ENCODE results near the gene UQCR10. TPM values are rescaled to one million over a fixed set of nuclear protein-coding genes. Genes with fewer than 3 reads are reported as not detected.

UQCR10 gene
- total RNA-seq, 4 donors from 2014 or later: 54.3 to 78.6 (median 64.9) TPM

- no peak overlapping the region for H3K4me3 ChIP-seq
- H3K36me3 ChIP-seq: peaks cover 0 to 34% of the 10 kb centered on the region in 2 donors
- 38% methylated on average over 1 of the region's 2 CpGs; no CpG with 5 or more reads in 1 of the 2 donors for WGBS, 2 donors (ENCODE audit: low coverage in 1 of 2)
- H3K4me1 ChIP-seq: peaks cover under 1 to 15% (median 6%) of the 10 kb centered on the region in 3 donors
- ATAC-seq: no peak
- H3K9me3 ChIP-seq: no peaks in the 10 kb centered on the region
- H3K27me3 ChIP-seq: no peaks in the 10 kb centered on the region
- peak overlapping the region in 1 of 4 donors; percentile 3 for H3K27ac ChIP-seq
- no peak for TF ChIP-seq POLR2AphosphoS5 (IDR thresholded peaks at IDR 0.05)
- no peak for TF ChIP-seq CTCF (IDR thresholded peaks at IDR 0.05)
- TF ChIP-seq EP300 (IDR thresholded peaks at IDR 0.05): no peak
- no peak for TF ChIP-seq POLR2A (IDR thresholded peaks at IDR 0.05)
Observed at GRCh38 chr22:29773233-29773632, 6.1 kb downstream of the UQCR10 start.

DNA sequence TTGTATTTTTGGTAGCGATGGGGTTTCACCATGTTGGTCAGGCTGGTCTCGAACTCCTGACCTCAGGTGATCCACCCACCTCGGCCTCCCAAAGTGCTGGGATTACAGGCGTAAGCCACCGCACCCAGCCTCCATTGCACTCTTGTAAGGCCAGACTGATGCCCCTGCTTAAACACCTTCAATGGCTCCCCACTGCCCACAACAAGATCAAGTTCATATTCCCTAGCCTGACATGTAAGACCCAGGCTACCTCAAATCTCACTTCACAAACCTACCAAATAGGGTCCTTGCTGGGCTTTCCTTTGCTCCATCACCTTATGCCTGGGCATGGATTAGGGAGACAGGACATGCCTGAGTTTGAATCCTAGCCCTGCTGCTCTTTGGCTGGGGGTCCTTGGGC is 13.1 kb downstream of the UQCR10 start:
- peak overlapping the region in 1 of 4 donors; percentile 70 for H3K27ac ChIP-seq

DNA sequence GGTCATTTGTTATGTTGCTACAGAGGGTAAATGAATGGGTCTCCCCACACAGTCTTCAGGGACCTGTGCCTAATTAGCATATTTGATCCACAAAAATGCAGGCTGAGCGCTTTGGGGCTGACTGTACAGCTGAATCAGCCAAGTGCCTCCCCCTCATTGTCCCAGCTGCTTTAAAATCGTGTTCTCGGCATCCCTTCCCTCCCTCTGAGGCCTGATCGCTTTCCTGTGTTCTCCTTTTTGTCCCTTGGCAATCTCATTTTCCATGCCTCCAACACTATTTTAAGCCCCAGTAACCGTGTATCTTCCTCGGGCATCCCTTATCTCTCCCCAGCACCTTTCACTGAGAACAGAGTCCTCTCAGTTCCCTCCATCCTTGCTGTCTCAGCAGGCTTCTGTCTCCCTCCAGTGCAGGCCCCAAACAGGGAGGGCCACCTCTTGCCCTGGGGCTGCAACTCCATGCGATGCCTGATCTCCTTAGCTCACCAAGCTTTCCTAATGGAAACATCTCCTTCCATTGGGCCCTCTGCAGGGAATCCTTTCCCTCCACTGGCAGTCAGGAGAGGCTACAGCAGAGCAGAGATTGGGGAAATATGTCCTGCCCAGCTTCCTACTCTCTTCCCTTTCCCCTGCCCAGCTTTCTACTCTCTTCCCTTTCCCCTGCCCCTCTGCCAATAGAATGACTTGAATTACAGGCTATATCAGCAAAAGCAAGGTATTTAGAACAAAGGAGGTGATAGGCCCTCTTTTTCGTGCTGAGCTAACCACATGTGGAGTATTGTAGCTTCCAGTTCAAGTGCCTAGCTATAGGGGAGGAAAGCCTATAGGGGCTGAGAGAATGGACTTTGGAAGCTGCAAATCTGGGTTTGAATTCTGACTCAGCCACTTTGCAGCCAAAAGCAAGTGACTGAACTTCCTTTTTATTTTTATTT is 13.8 kb downstream of the UQCR10 start:
- ATAC-seq: no peak
- 31 to 51% methylated on average over 8 of the region's 8 CpGs for WGBS, 2 donors (ENCODE audit: low coverage in 1 of 2)
- Histone ChIP-seq H3K27me3 (no peaks in the 10 kb centered on the region), H3K27ac (peak overlapping the region in 3 of 4 donors; percentile 24 to 70 (median 32)), H3K4me1 (peaks cover 0 to 42% (median 21%) of the 10 kb centered on the region in 3 donors), H3K4me3 (no peak overlapping the region), H3K9me3 (no peaks in the 10 kb centered on the region), H3K36me3 (no peaks in the 10 kb centered on the region)
- TF ChIP-seq CTCF (IDR thresholded peaks at IDR 0.05) (no peak), POLR2AphosphoS5 (IDR thresholded peaks at IDR 0.05) (no peak), EP300 (IDR thresholded peaks at IDR 0.05) (no peak), POLR2A (IDR thresholded peaks at IDR 0.05) (no peak)

More for the DNA sequence above, 13.1 kb downstream of the UQCR10 start:
- peaks cover 0 to 38% (median 21%) of the 10 kb centered on the region in 3 donors for H3K4me1 ChIP-seq
- no peaks in the 10 kb centered on the region for H3K9me3 ChIP-seq
- H3K4me3 ChIP-seq: no peak overlapping the region
- no peak for ATAC-seq
- no peak for TF ChIP-seq POLR2AphosphoS5 (IDR thresholded peaks at IDR 0.05)
- no peak for TF ChIP-seq POLR2A (IDR thresholded peaks at IDR 0.05)
- no peak for TF ChIP-seq CTCF (IDR thresholded peaks at IDR 0.05)
- no peak for TF ChIP-seq EP300 (IDR thresholded peaks at IDR 0.05)
- no peaks in the 10 kb centered on the region for H3K36me3 ChIP-seq
- 92 to 96% methylated on average over 3 to 5 of the region's 5 CpGs for WGBS, 2 donors (ENCODE audit: low coverage in 1 of 2)
- H3K27me3 ChIP-seq: no peaks in the 10 kb centered on the region

DNA sequence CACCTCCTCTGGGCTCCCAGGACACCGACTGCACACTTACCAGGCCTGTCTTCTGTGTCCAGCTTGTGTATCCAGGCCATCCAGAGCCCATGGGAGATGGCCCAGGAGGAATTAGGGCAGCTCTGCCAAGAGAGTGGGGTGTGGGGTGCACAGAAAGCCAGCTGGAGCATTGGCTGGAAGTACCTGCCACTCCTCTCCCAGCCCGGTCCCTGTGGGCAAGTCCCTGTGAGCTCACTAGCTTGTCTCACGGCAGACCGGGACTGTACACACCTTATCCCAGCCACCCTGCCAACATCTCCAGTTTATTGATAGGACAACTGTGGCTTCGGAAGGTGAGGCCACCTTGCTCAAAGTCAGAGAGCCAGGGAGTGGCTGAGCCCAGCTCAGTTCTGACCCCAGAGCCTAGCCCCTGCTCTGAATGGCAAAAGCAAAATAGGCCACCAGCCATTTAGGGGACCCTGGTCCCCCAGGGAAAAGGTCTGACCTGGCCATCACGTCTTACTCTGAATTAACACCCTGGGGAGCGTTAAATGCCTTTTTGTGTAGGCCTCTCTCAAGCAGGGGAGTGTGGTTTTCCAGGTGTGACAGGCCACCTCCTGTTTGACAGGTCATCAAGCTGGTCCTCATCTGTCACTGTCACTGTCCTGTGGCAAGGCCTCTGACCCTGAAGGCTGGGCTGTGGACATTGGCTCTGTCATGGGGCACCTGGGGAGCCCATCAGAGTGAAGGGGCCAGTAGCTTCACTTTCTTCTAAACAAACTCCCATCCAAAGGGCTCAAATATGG is 15.1 kb downstream of the UQCR10 start:
- TF ChIP-seq EP300 (IDR thresholded peaks at IDR 0.05) (no peak), POLR2A (IDR thresholded peaks at IDR 0.05) (no peak), POLR2AphosphoS5 (IDR thresholded peaks at IDR 0.05) (no peak), CTCF (IDR thresholded peaks at IDR 0.05) (no peak)
- H3K4me3 ChIP-seq: no peak overlapping the region
- peaks cover 0 to 42% (median 21%) of the 10 kb centered on the region in 3 donors for H3K4me1 ChIP-seq
- no peaks in the 10 kb centered on the region for H3K9me3 ChIP-seq
- 14 to 90% methylated on average over 1 to 2 of the region's 7 CpGs for WGBS, 2 donors (ENCODE audit: low coverage in 1 of 2)
- H3K36me3 ChIP-seq: peaks cover 0 to under 1% of the 10 kb centered on the region in 2 donors
- peak; percentile 26 for ATAC-seq
- H3K27me3 ChIP-seq: no peaks in the 10 kb centered on the region
- peak overlapping the region in 3 of 4 donors; percentile 14 to 70 (median 27) for H3K27ac ChIP-seq

Data from gastroesophageal sphincter (tissue), 4 donors.